IMR-90 (cell line): Measurements from ENCODE around the gene SELP.
A peak's percentile ranks its signal among the peaks of the same experiment; 100 is the strongest.

Experiments
- CTCF ChIP-seq: conservative IDR thresholded peaks from 2 replicates; pipeline ENCODE4 v1.5.1; 2012; ENCODE audit warnings: mild to moderate bottlenecking, low read depth, low read length, improper control_type of control experiment
- FOS ChIP-seq: fragments of 150-350 bp; IDR thresholded peaks from 2 replicates; pipeline ENCODE4 v1.6.1; 2016; ENCODE audit warnings: low read depth, low read length
- MAFK ChIP-seq: IDR thresholded peaks from 2 replicates; pipeline ENCODE4 v1.6.1; 2012; ENCODE audit warnings: low read depth, low read length, improper control_type of control experiment
- POLR2A ChIP-seq: IDR thresholded peaks from 2 replicates; pipeline ENCODE4 v1.6.1; 2012; ENCODE audit warnings: mild to moderate bottlenecking, low read depth, low read length

GRCh38 chr1:169550294-169550693 lies 79.6 kb downstream of the SELP start:
- peak; percentile 52 for TF ChIP-seq CTCF
- TF ChIP-seq POLR2A, result no peak
- no peak for TF ChIP-seq MAFK
- no peak for TF ChIP-seq FOS
